Psoas muscle (tissue), 8 donors: ENCODE results near the gene TULP4. TPM values are rescaled to one million over a fixed set of nuclear protein-coding genes. Genes with fewer than 3 reads are reported as not detected.
"Not testable (repeated sequence)": the region's sequence is repeated elsewhere in the genome, so short reads cannot be mapped to it uniquely, and the experiment has no call there.

Source experiments
- ATAC-seq, 4 donors: fragments of 200-7000 bp; cut with Tn5 transposase; one replicate each; pipeline ENCODE4 v1.9.1; 2020; ENCODE audit warnings: moderate library complexity in 3 of 4, mild to moderate bottlenecking in 2 of 4
- DNase-seq, 2 donors: peaks; one replicate each; pipeline ENCODE4 v3.0.0-alpha.2; 2020
- H3K27ac ChIP-seq: fragments of 200-600 bp; one replicate; pipeline ENCODE4 v1.8.0; 2022
- H3K27me3 ChIP-seq, 3 donors: fragments of 200-600 bp in 1 of 3; one replicate each; pipeline versions ENCODE4 v1.6.1 to v1.8.0; 2013 to 2022; ENCODE audit warnings: low read length in 2 of 3, mild to moderate bottlenecking in 2 of 3, moderate library complexity in 1 of 3; ENCODE audit not compliant: insufficient read depth in 3 of 3
- H3K36me3 ChIP-seq, 2 donors: fragments of 200-600 bp in 1 of 2; one replicate each; pipeline versions ENCODE4 v1.6.1 to v1.8.0; 2013 to 2022; ENCODE audit warnings: low read depth in 1 of 2, mild to moderate bottlenecking in 1 of 2, moderate library complexity in 1 of 2; ENCODE audit not compliant: insufficient read depth in 1 of 2
- H3K4me1 ChIP-seq: fragments of 200-600 bp; one replicate; pipeline ENCODE4 v1.8.0; 2022
- H3K4me3 ChIP-seq: fragments of 200-600 bp; one replicate; pipeline ENCODE4 v1.8.0; 2022; ENCODE audit warnings: mild to moderate bottlenecking
- H3K9me3 ChIP-seq: fragments of 200-600 bp; one replicate; pipeline ENCODE4 v1.8.0; 2022
- CTCF ChIP-seq: fragments of 200-600 bp; IDR thresholded peaks from one replicate; pipeline ENCODE4 v1.8.0; 2022; ENCODE audit warnings: antibody characterized with exemption
- WGBS, 3 donors: extraction: QIAGEN DNeasy Blood & Tissue Kit; methylation state at CpG; one replicate each; pipeline versions ENCODE4 v1.1.6 to v1.1.7; 2013; 5-methylcytosine and 5-hydroxymethylcytosine counted together
- intact Hi-C, 2 donors: fragments of 100-400 bp; cut with DNase I; formaldehyde crosslinking; loops; one replicate each; pipeline versions ENCODE4 v1.11.0 to v1.14.2; 2022
- polyA plus RNA-seq, 3 donors: library from polyadenylated mRNA; stranded (reverse); fragments of 200-250 nt; gene quantifications; one replicate each; pipeline ENCODE4 v1.2.3, GENCODE V29; 2013
- total RNA-seq, 4 donors: library from RNA; stranded (reverse); fragmentation: NEBNext Ultra II Directional in 2 of 4; extraction: Animal tissue kit (Norgen Biotek cat#: 25700) in 2 of 4; gene quantifications; one replicate each; pipeline versions ENCODE4 v1.2.1 to v1.2.4, GENCODE V29; 2021 to 2023
- donor health status: healthy with polysubstance abuse.
- donor health status: DM: no; HTN: no; CAD: no; lungs with moderate emphysema.
- donor health status: Bipolar disorder and iron deficiency.
- donor health status: healthy.
- donor health status: DM: yes; HTN: yes; CAD: no.
- donor health status: DM: no; HTN: no; CAD: no.
- donor health status: DM: no; HTN: no; CAD: no.
- donor health status: DM: yes; HTN: yes; CAD: no.

TULP4 gene
- total and polyA plus RNA-seq, 7 donors: 2.2 to 103 (median 63.2) TPM

GRCh38 chr6:158476389-158476788, 164.1 kb downstream of the TULP4 start:
- H3K36me3 ChIP-seq: peaks cover 0 to 28% of the 10 kb centered on the region in 2 donors
- no peak overlapping the region for H3K4me3 ChIP-seq
- TF ChIP-seq CTCF: no peak
- no peak for DNase-seq
- WGBS, 3 donors: 96% methylated on average over 12 of the region's 12 CpGs
- H3K9me3 ChIP-seq: no peaks in the 10 kb centered on the region
- no peak for ATAC-seq
- H3K27me3 ChIP-seq: no peaks in the 10 kb centered on the region
- no peaks in the 10 kb centered on the region for H3K4me1 ChIP-seq
- no peak overlapping the region for H3K27ac ChIP-seq
- intact Hi-C loops: no loop called here

- 97 to 98% (median 98%) methylated on average over 4 of the region's 4 CpGs for WGBS, 3 donors
- H3K36me3 ChIP-seq: peaks cover 0 to 41% of the 10 kb centered on the region in 2 donors
- H3K27me3 ChIP-seq, DNase-seq, H3K4me1 ChIP-seq, ATAC-seq, intact Hi-C loops, H3K9me3 ChIP-seq, H3K27ac ChIP-seq, H3K4me3 ChIP-seq: not testable (repeated sequence)
Observed at GRCh38 chr6:158477722-158478121, 165.5 kb downstream of the TULP4 start.

- H3K36me3 ChIP-seq: peaks cover 0 to 45% of the 10 kb centered on the region in 2 donors
- H3K9me3 ChIP-seq: no peaks in the 10 kb centered on the region
- H3K4me3 ChIP-seq: no peak overlapping the region
- intact Hi-C loops: no loop called here
- TF ChIP-seq CTCF: no peak
- 92 to 96% (median 96%) methylated on average over 20 of the region's 20 CpGs for WGBS, 3 donors
- no peaks in the 10 kb centered on the region for H3K4me1 ChIP-seq
- H3K27ac ChIP-seq: no peak overlapping the region
- no peak for DNase-seq
- no peak for ATAC-seq
- H3K27me3 ChIP-seq: no peaks in the 10 kb centered on the region
Observed at GRCh38 chr6:158480989-158481388, 168.7 kb downstream of the TULP4 start.

GRCh38 chr6:158481690-158482473, 169.6 kb downstream of the TULP4 start:
- intact Hi-C loops: no loop called here
- 92 to 93% (median 92%) methylated on average over 12 of the region's 12 CpGs for WGBS, 3 donors
- Histone ChIP-seq H3K4me1 (no peaks in the 10 kb centered on the region), H3K36me3 (peaks cover 0 to 38% of the 10 kb centered on the region in 2 donors), H3K4me3 (no peak overlapping the region), H3K27ac (no peak overlapping the region), H3K27me3 (no peaks in the 10 kb centered on the region), H3K9me3 (no peaks in the 10 kb centered on the region)
- TF ChIP-seq CTCF: no peak
- DNase-seq (no peak), ATAC-seq (no peak)

GRCh38 chr6:158485431-158485830, 173.2 kb downstream of the TULP4 start:
- DNase-seq: no peak
- intact Hi-C loops: no loop called here
- ATAC-seq: no peak
- Histone ChIP-seq H3K36me3 (peaks cover 0 to 39% of the 10 kb centered on the region in 2 donors), H3K4me3 (no peak overlapping the region), H3K9me3 (no peaks in the 10 kb centered on the region), H3K4me1 (no peaks in the 10 kb centered on the region), H3K27me3 (no peaks in the 10 kb centered on the region), H3K27ac (no peak overlapping the region)
- TF ChIP-seq CTCF: no peak
- WGBS, 3 donors: 96 to 100% (median 100%) methylated on average over 2 of the region's 2 CpGs
